SU-DHL-6 (cell line): ENCODE results near the gene CHCHD3.

Experiments used
- EZH2phosphoT487 ChIP-seq: fragments of 200-600 bp; sonication (generic), shearing (Covaris generic); conservative IDR thresholded peaks from 2 replicates; pipeline ENCODE4 v1.6.1; 2018; ENCODE audit warnings: mild to moderate bottlenecking, antibody characterized with exemption, low read length, moderate library complexity, mixed read lengths
- TF ChIP-seq, protein P1 (sequence below): fragments of 200-600 bp; sonication (generic); IDR thresholded peaks from one replicate; pipeline ENCODE4 v1.5.1; 2017; ENCODE audit warnings: antibody characterized with exemption, mild to moderate bottlenecking, low read length, moderate library complexity; ENCODE audit not compliant: insufficient read depth, poor library complexity, severe bottlenecking

DNA sequence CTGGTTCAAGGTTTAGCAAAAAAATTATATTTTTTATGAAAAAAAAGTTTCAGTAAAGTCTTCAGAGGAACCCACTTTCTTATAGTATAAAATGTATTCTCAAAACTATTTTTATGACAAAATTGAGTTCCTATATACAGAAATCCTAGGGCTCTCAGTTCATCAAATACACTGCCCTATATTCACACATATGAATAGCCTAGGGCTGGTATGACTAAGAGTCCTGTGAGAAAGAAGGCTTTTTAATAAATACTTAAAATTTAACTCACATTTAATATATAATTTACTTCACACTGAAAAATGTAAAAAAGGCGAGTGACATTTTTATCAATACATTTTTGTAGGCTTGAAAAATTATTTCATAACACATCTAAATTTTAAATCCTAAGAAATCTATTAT is 16.6 kb downstream of the CHCHD3 start:
- TF ChIP-seq, protein P1, sequence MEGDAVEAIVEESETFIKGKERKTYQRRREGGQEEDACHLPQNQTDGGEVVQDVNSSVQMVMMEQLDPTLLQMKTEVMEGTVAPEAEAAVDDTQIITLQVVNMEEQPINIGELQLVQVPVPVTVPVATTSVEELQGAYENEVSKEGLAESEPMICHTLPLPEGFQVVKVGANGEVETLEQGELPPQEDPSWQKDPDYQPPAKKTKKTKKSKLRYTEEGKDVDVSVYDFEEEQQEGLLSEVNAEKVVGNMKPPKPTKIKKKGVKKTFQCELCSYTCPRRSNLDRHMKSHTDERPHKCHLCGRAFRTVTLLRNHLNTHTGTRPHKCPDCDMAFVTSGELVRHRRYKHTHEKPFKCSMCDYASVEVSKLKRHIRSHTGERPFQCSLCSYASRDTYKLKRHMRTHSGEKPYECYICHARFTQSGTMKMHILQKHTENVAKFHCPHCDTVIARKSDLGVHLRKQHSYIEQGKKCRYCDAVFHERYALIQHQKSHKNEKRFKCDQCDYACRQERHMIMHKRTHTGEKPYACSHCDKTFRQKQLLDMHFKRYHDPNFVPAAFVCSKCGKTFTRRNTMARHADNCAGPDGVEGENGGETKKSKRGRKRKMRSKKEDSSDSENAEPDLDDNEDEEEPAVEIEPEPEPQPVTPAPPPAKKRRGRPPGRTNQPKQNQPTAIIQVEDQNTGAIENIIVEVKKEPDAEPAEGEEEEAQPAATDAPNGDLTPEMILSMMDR: no peak
- no peak for TF ChIP-seq EZH2phosphoT487
